Stimulated activated CD4-positive, alpha-beta T cell treated with anti-CD3 and anti-CD28 coated beads, Interleukin-1b, Interleukin-23, amount 100 ng/mL, for 48 hours (primary cell): Measurements from ENCODE around the gene AGO1.
"Not testable (repeated sequence)": the region's sequence is repeated elsewhere in the genome, so short reads cannot be mapped to it uniquely, and the experiment has no call there.

Source experiments
- DNase-seq: peaks from one replicate; pipeline ENCODE4 v3.0.0-alpha.2; 2020

AGO1 gene

DNA sequence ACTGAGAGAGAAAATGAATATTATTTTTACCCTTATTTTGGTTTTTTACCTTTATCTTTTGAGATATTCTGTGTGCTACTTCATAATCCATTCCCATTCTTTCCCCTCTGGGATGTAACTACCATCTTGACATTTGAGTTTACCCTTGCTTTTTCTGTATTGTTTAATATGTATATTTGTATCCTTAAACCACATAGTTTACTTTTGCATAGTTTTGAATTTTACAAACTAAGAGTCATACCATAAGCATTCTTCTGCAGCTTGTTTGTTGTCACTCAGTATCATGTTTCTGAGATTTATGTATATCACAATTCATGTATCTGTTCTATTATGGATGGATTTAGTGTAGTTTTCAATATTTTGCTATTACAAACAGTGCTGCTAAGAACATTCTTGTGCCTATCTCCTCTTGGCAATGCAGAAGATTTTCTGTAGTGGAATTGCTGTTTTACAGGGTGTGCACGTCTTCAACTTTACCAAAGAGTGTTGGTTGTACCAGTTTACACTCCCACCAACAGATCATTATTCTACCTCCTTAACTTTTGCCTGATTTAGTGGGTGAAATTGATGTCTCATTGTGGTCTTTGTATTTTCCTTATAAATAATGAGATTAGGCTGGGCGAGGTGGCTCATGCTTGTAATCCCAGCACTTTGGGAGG is 12.2 kb upstream of the AGO1 start:
- no peak for DNase-seq

DNA sequence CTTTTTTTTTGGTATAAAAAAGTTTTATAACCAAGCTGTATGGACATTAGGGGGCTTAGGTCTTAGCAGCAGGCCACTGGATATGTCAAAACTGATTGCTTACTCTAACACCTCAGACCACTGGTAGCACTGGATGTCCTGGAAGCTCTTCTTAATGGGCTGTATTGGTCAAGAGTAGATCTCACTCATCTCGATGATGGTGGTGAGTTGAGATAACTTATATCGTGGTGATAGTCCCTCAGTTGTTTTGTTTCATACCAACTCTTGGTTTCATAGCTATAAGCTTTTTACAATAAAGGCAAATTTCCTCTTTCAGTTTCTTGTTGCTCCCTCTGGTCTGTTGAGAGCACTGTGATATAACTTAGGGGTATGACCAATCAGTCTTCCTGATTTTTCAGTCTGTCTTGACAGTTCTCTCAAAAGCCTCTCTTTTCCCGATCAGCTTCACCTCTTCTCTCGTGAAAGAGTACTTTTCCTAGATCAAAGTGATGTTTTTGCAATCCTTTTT is 9.7 kb upstream of the AGO1 start:
- DNase-seq = no peak

DNA sequence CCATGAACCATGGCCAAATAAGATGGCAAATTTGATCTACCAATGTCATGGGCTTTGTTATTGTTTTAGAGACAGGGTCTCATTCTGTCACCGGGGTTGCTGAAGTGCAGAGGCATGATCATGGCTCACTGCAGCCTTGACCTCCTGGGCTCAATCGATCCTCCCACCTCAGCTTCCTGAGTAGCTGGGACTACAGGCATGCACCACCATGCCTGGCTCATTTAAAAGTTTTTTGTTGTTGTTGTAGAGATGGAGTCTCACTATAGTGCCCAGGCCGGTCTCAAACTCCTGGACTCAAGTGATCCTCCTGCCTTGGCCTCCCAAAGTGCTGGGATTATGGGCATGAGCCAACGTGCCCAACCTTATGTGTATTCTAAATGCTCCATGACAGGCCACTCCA is 8.9 kb upstream of the AGO1 start:
- not testable (repeated sequence) for DNase-seq

DNA sequence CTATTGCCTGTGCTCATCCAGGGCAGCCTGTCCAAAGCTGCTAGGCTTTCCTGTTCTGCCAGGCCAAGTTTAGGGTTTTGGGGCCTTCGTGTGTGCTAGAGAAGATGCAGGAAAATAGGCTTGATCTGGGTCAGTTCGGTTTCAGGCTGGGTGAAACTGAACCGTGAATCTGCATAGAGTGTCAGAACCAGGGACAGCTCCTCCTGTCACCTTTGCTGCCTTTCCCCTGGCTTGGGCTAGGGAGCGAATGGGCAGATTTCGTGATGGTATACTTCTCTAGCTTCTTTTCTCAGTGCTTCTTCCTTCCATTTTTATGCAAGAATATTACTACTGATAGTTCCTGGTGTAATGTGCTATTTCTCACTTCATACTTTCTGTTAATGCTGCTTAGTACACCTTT is 6.0 kb upstream of the AGO1 start:
- DNase-seq = no peak

DNA sequence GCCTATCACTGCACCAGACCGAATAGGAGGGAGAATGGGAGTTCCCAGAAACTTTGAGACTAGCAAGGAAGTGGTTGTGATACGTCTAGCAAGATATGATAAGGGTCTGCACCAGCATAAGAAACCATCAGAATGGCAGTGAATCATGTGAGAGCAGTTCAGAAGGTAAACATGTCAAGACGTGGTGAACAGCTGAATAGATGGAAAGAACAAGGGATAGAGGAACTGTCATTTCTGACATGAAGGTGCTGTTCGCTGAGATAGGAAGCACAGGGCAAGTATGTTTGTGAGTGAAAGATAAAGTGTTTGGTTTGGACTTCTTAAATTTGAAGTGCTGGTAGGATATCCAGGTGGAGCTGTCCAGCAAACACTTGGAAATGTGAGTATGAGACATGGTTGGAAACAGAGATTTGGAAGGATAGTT is 1.1 kb upstream of the AGO1 start:
- no peak for DNase-seq

DNA sequence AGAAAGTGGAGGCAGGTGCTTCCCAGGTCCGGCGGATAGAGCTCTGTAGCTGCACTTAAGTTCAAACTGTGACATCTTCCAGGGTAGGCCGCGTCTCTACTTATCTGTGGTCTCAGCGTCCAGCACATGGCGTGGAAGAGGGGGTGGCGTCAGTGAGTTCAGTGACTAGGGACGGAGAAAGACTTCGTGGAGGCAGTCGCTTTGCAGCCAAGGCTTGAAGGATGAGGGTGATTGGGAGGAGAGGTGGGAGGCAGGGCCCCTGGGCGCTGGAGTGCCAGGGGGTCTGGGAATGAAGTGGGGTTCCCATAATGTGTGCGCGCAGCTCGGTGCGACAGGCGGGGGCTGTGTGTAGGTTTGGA is 444 bp upstream of the AGO1 start:
- DNase-seq = no peak

DNA sequence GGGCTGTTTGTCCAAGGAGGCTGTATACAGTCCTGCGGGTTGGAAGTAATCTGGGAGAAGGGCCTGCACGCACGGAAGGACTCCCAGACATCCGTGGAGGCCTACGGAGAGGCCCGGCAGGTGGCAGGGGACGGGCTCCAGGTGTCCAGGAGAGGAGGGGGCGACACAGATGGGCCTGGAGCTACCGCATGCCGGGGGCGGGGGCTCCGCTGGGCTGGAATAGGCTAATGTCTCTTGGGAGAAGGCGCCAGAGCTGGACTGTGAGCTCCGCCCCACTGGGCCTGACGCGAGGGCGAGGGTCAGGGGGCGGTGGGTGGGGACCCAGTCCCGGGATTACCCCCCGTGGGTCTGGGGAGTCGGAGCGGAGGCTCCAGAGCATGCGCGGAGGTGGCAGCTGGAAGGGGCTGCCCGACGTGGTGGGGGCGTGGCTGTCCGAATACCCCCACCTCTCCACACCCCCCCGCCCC is 659 bp downstream of the AGO1 start:
- DNase-seq = peak; percentile 26

DNA sequence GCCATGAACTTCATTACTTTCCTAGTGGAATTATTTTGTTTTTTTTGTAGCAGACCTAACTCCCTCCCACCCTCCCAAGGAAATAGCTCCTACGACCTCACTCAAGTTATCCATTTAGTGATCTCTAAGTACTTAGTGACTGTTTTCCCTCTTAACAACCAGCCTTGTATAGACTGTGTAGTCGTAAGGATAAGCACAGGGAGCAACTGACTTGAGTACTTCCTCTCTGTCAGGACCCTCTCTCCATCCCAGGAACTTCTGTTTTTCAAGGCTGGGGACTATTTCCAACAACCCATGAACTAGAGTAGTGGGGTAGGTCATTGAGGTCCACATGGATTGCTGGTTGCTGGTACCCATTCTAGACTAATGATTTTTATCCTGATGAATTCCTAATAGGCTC is 1.9 kb downstream of the AGO1 start:
- DNase-seq = no peak

DNA sequence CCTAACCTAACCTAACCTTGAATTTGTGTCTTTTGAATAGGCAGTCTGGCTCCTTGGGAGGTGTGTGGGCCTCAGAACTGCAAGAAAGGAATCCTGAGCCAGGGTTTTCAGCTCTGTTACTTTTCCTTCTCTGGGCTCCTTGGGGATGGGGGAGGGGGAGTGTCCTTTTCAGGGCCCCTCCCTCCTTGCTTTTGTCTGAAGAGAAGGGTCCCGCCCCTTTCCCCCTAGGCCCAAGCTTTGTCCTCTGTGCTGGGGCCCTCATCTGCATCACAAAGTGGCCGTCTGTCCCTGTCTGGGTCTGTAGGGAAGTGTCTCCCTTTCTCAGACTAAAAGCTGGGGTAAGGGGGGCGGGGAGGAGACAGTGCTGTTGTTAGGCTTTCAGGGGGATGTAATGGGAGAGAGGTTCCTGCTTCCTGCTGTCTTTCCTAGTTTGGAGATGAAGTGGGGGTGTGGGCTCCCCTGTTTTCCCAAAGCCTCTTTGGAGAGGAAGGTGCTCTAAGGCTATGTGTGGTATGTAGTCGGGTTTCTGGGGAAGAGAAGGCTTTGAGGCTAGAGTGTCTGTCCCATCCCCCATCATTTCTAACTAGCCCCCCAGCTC is 3.1 kb downstream of the AGO1 start:
- DNase-seq = no peak

DNA sequence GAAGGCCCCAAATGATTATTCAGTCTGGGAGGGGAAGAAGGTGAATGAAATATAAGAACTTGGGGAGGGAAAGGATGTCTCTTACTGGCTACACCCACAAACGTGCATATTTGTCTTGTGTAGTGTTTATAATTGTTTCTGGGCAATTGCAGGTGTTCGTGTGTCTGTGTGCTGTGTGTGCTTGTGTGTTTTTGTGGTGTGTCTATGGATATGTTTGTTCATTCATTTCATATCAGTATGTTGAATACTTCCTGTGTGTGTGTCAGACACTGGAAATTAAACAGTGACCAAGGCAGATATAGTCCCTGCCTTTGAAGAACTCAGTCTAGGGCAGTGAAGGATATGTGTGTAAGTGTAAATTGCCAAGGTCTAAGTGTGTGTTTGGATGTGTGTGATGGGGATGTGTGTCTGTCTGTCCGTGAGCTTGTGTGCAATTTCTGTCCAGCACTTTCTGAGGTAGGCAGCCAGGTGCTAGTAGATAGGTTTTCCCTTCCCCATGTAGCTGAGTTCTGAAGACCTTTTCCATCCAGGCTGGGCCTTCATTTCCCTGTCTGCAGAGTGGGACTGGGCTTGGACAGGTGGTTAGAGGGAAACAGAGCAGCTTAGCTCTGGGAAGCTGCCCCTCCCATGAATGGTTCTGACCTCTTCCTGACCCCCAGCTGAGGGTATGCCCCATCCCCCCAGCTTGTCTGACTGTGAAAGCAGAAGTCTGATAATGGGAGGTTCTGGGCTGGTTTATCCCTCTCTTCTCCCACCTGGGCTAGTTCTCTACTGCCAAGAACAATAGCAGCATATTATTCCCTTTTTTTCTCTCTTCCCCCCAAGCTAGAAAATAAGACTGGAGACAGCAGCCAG is 3.8 kb downstream of the AGO1 start:
- DNase-seq = no peak

DNA sequence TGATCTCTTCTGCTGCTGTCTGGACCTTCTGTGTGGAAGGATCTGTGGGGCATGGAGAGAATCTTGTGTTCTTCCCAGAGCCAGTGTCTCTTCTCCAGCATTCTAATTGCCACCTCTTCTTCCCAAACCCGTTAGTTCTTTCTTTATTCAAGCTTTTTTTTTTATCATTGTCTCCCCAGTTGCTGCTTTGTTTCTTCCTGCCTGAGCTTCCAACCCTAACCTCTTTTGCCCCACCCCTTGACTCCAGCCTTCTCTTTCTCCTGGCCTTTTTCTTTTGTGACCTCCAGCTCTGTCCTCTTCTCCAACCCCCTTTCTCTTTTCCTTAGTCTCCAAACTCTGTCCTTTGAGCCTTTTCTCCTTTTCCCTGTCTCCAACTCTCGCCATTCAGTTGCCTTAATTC is 4.5 kb downstream of the AGO1 start:
- DNase-seq = no peak

DNA sequence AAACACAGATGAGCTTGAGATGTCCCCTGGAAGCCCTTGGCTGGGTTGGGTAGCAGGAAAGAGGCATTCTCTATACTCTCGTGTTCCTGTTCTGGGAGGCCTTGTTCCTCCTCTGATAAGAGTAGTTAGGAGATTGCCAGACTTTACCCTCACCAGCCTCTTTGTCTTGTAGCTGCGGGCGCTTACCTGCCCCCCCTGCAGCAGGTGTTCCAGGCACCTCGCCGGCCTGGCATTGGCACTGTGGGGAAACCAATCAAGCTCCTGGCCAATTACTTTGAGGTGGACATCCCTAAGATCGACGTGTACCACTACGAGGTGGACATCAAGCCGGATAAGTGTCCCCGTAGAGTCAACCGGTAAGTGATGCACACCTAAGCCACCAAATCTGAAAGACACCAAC is 5.2 kb downstream of the AGO1 start:
- DNase-seq = no peak

DNA sequence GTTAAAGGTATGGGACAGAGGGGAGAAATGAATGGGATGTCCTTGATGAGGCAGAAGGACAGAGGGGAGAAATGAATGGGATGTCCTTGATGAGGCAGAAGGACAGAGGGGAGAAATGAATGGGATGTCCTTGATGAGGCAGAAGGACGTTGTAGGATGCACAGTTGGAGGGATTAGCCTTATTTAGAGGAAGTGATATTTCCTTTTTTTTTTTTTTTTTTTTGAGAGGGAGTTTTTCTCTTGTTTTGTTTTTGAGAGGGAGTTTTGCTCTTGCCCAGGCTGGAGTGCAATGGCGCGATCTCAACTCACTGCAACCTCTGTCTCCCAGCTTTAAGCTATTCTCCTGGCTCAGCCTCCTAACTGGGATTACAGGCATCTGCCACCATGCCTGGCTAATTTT is 6.0 kb downstream of the AGO1 start:
- not testable (repeated sequence) for DNase-seq

DNA sequence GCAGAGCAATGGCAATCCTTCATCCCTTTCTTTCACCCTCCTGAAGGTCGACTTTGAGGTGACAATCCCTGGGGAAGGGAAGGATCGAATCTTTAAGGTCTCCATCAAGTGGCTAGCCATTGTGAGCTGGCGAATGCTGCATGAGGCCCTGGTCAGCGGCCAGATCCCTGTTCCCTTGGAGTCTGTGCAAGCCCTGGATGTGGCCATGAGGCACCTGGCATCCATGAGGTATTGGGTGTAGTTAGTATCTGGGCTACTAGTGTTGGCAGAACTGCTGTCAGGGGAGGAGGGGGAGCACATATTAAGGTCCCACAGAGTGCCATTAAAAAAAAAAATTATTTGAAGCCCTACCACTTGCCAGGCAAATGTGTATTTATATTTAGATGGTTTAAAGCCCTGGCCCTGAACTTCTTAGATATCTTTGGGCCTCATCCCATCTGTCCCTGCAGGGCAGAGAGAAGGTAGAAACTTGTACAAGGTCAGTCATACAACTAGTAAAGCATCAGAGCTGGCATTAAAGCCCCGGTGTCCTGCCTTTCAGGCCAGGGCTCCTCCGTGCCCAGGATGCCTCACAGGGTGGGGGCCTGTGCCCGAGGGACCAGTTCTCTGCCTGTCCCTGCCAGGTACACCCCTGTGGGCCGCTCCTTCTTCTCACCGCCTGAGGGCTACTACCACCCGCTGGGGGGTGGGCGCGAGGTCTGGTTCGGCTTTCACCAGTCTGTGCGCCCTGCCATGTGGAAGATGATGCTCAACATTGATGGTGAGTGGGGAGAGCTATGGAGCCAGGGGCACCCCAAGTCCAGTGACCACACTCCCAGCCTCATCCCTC is 10.3 kb downstream of the AGO1 start:
- no peak for DNase-seq

DNA sequence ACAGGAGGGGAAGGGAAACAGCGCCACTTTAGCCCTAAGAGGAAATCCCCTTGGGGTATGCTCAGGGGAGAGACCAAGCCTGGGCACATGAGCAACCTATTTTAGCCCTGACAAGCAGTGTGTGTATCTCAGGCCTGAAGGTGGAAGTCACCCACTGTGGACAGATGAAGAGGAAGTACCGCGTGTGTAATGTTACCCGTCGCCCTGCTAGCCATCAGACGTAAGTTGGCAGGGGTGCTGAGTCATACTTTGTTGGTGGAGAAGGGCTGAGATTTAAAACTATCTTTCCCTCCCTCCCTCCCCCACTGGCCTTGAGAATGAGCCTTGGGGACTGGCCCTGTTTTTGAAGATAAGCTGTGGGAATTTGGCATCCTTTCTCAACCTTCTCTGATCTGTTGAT is 11.2 kb downstream of the AGO1 start:
- no peak for DNase-seq

DNA sequence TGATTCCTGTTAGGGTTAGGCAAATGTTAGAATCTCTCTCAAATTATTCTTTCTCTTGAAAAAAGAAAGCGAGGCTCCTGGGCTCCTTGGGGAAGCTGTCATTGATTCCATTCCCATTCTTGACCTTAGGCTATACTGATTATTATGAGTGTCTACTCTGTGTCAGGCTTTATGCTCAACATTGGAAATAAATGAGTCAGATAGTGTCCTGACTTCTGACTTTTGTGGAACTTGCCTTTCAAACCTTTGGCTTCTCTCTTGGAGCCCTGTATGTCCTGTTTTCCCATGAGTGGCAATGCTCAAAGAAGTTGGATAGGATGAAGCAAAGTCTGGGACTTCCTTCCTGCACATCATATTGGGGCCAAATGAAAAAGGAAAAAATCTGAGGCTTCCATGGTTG is 11.6 kb downstream of the AGO1 start:
- DNase-seq = no peak

DNA sequence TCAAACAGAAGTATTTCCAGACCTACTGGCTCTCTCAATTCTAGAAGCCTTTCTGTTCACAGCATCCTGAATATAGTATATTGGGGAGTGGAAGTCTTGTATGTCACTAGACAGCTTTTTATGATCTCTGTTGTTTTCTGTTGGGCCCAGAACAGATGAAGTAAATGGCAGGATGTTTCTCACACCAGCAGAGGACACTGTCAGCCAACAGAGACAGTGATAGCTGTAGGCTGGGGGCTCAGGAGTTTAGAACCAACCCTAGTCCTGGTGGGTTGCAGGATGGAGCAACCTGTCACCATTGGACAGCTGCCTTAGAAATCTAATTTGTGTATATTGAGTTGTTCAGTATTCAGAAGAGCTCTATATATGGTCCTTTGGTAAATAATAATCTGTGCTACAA is 16.9 kb downstream of the AGO1 start:
- DNase-seq = no peak

DNA sequence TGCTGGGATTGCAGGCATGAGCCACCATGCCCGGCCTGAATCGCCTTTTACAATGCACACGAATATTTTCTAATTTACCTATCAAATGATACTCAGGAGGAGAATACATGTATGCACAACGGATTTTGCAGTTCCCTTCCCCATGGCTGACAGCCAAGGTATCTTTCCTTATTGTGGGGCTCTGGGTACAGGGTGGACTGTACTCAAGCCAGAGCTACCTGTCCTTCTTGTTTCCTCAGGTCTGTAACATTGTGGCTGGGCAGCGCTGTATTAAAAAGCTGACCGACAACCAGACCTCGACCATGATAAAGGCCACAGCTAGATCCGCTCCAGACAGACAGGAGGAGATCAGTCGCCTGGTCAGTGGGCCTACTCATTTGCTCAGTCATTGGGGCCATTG is 18.2 kb downstream of the AGO1 start:
- DNase-seq = no peak

DNA sequence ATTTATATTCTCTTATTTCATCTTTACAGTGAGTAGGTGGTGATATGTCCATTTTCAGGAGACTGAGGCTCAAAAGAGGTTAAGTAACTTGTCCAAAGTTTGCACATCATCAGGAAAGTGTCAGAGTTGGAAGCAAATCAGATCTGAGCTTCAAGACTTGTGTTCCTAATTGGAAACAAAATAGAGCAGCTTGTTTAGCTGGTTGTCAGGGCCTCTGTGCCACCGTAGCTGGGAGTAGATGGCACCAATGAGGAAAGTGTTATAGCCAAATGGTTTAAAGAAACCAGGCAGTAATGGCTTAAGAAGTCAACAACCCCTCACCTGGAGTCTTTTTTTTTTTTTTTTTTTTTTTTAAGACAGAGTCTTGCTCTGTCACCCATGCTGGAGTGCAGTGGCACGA is 19.7 kb downstream of the AGO1 start:
- DNase-seq = no peak

DNA sequence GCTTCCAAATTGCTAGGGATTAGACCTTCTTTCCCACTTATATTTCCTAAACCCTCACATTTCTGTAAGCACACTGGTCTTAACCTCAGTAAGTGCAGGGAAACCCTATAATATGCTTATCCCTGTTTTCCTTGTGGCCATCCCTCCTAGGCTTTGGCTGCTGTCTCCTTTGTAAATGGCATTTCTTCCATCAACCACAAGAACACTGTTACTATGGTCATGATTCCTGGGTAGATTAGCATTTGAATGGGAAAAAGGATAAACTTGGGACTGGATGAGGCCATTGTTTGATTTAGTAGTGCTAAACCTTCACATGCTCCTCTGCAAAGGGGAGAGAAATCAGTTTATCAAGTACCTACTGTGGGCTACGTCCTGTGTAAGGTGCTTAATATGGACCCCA is 31.7 kb downstream of the AGO1 start:
- DNase-seq = no peak

DNA sequence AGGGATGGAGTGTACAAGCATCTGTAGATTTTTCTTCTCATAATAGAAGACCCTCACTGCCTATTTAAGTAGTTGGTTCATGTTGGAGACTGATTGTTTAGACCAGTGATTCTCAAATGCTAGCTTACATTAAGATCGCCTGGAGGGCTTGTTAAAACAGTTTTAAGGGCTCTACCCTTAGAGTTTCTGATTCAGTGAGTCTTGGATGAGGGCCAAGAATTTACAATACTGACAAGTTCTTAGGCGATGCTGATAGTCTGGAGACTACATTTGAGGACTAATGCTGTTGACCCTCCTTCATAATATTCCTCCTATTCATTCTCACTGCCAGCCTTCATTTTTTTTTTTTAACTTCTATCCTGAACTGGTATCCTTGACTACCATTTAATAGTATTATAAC is 32.7 kb downstream of the AGO1 start:
- DNase-seq = no peak

DNA sequence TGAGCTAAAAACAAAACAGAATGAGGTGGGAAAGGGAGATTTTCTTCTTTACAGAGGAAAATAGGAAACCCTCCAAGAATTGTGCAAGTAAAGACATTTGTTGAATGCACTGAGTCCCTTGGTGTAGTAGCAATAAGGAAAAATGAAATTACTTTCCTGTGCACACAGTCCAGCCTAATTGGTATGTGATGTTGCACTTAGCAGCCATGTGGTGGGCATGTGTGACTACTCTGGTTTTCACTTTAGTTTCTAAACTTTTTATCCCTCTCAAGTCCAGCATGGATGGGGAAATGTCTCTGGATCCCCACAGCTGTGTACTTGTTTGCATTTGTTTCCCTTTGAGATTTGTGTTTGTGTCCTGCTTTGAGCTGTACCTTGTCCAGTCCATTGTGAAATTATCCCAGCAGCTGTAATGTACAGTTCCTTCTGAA is 40.8 kb downstream of the AGO1 start:
- DNase-seq = no peak

DNA sequence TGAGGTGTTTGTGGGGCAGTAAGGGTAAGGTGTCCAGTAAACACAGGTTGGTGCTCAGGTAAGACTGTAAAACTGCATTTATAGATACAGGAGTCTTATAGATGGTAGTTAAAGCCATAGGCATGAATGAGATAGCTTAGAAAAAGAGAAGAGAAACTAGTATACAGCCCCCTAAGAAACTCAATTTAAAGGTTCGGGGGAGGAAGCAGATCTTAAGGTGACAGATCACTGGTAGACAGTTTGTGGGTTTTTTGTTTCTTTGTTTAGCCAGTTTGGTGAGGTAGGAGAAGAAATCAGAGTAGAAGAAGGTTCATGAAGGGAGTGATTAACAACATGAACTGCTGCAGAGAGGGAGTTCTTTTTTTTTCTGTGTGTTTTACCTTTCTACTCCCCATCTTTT is 41.8 kb downstream of the AGO1 start:
- DNase-seq = no peak
